Prostate gland (tissue), 2 donors: Measurements from ENCODE around the gene AGTRAP. TPM values are rescaled to one million over a fixed set of nuclear protein-coding genes. Genes with fewer than 3 reads are reported as not detected.
A peak's percentile ranks its signal among the peaks of the same experiment; 100 is the strongest.

Experiments used
- DNase-seq: peaks from one replicate; pipeline ENCODE4 v3.0.0-alpha.2; 2019; ENCODE audit warnings: low spot score
- H3K27ac ChIP-seq, 2 donors: fragments of 200-600 bp; sonication (generic); 2 replicates each; pipeline ENCODE4 v1.5.1; 2017 to 2019
- H3K27me3 ChIP-seq: fragments of 200-600 bp; sonication (generic); replicated peaks from 2 replicates; pipeline ENCODE4 v1.5.1; 2019; ENCODE audit not compliant: insufficient read depth
- H3K36me3 ChIP-seq, 2 donors: fragments of 200-600 bp; sonication (generic); 1 replicate in 1 of 2; 2 replicates in 1 of 2; pipeline versions ENCODE4 v1.5.1 to v1.8.1; 2017 to 2019
- H3K4me1 ChIP-seq: fragments of 200-600 bp; sonication (generic); replicated peaks from 2 replicates; pipeline ENCODE4 v1.5.1; 2019
- H3K4me3 ChIP-seq, 2 donors: fragments of 200-600 bp; sonication (generic); 2 replicates each; pipeline ENCODE4 v1.5.1; 2017 to 2019
- H3K9me3 ChIP-seq: fragments of 200-600 bp; sonication (generic); 2 replicates; pipeline ENCODE4 v1.5.1; 2017
- CTCF ChIP-seq, 4 experiments: fragments of 200-600 bp in 2 of 4; fragments of 450-650 bp in 2 of 4; sonication (generic) in 2 of 4; IDR thresholded peaks; 1 replicate in 3 of 4; 2 replicates in 1 of 4; pipeline ENCODE4 v1.5.1; 2016 to 2019; ENCODE audit warnings: antibody characterized with exemption in 4 of 4, mild to moderate bottlenecking in 2 of 4, moderate library complexity in 2 of 4
- POLR2A ChIP-seq: fragments of 450-650 bp; IDR thresholded peaks from one replicate; pipeline ENCODE4 v1.6.1; 2016; ENCODE audit warnings: antibody characterized with exemption, mild to moderate bottlenecking
- POLR2AphosphoS5 ChIP-seq: sonication (generic); formaldehyde crosslinking; IDR thresholded peaks from one replicate; pipeline ENCODE4 v1.6.1; 2017; ENCODE audit warnings: antibody characterized with exemption
- WGBS: methylation state at CpG from one replicate; pipeline ENCODE4 v1.1.5; 2018; 5-methylcytosine and 5-hydroxymethylcytosine counted together
- intact Hi-C: fragments of 100-400 bp; cut with DNase I; formaldehyde crosslinking; loops from one replicate; pipeline ENCODE4 v1.14.2; 2022
- total RNA-seq, 2 donors: library from RNA; depleted of rRNA; stranded (reverse); fragments of >200 nt; gene quantifications; one replicate each; pipeline ENCODE4 v1.1.0, GENCODE V29; 2016

Gene AGTRAP
- total RNA-seq, 2 donors from 2014 or later: 114 to 123 TPM

GRCh38 chr1:11720033-11720376 lies 15.9 kb upstream of the AGTRAP start:
- no peaks in the 10 kb centered on the region for H3K9me3 ChIP-seq
- WGBS: 76% methylated on average over 12 of the region's 12 CpGs
- no peaks in the 10 kb centered on the region for H3K36me3 ChIP-seq
- H3K27ac ChIP-seq: no peak overlapping the region
- H3K27me3 ChIP-seq: no peaks in the 10 kb centered on the region
- no peak for DNase-seq
- no peaks in the 10 kb centered on the region for H3K4me1 ChIP-seq
- H3K4me3 ChIP-seq: no peak overlapping the region
- no peak for TF ChIP-seq CTCF (IDR thresholded peaks at IDR 0.05)
- TF ChIP-seq POLR2A: no peak
- TF ChIP-seq POLR2AphosphoS5: no peak
- intact Hi-C loops: loop anchor here (5.0 kb wide), 1 partner anchor 68 kb away; the partner anchor contains the start of genes FBXO2 and FBXO44

- intact Hi-C loops: loop anchor here (5.0 kb wide), 1 partner anchor 68 kb away; the partner anchor contains the start of genes FBXO2 and FBXO44
Measured at GRCh38 chr1:11720525-11720924, 15.4 kb upstream of the AGTRAP start.

GRCh38 chr1:11721311-11721710 lies 14.6 kb upstream of the AGTRAP start:
- Histone ChIP-seq H3K4me1 (no peaks in the 10 kb centered on the region), H3K27me3 (no peaks in the 10 kb centered on the region), H3K9me3 (no peaks in the 10 kb centered on the region), H3K4me3 (no peak overlapping the region), H3K27ac (no peak overlapping the region), H3K36me3 (no peaks in the 10 kb centered on the region)
- intact Hi-C loops: loop anchor here (5.0 kb wide), 1 partner anchor 69 kb away; the partner anchor contains the start of genes FBXO2 and FBXO44
- TF ChIP-seq POLR2A (no peak), POLR2AphosphoS5 (no peak), CTCF (IDR thresholded peaks at IDR 0.05) (no peak)
- no peak for DNase-seq
- 61% methylated on average over 4 of the region's 4 CpGs for WGBS

More at GRCh38 chr1:11720525-11720924, 15.4 kb upstream of the AGTRAP start:
- DNase-seq: no peak
- H3K27me3 ChIP-seq: no peaks in the 10 kb centered on the region
- no peak overlapping the region for H3K4me3 ChIP-seq
- H3K4me1 ChIP-seq: no peaks in the 10 kb centered on the region
- H3K9me3 ChIP-seq: no peaks in the 10 kb centered on the region
- H3K36me3 ChIP-seq: no peaks in the 10 kb centered on the region
- WGBS: 53% methylated on average over 4 of the region's 4 CpGs
- TF ChIP-seq POLR2AphosphoS5: no peak
- TF ChIP-seq POLR2A: no peak
- no peak for TF ChIP-seq CTCF (IDR thresholded peaks at IDR 0.05)
- no peak overlapping the region for H3K27ac ChIP-seq

- Histone ChIP-seq H3K27ac (no peak overlapping the region), H3K27me3 (no peaks in the 10 kb centered on the region), H3K4me1 (no peaks in the 10 kb centered on the region), H3K36me3 (no peaks in the 10 kb centered on the region), H3K9me3 (no peaks in the 10 kb centered on the region), H3K4me3 (no peak overlapping the region)
- intact Hi-C loops: loop anchor here (5.0 kb wide), 1 partner anchor 70 kb away; the partner anchor contains the start of genes FBXO2 and FBXO44
- TF ChIP-seq POLR2A: no peak
- no peak for TF ChIP-seq CTCF (IDR thresholded peaks at IDR 0.05)
- peak; percentile 5 for TF ChIP-seq POLR2AphosphoS5
- DNase-seq: no peak
- WGBS: 24% methylated on average over 2 of the region's 2 CpGs
Measured at GRCh38 chr1:11722538-11722937, 13.4 kb upstream of the AGTRAP start.

- intact Hi-C loops: no loop called here
- Histone ChIP-seq H3K4me1 (peaks cover 10% of the 10 kb centered on the region), H3K27ac (no peak overlapping the region), H3K9me3 (no peaks in the 10 kb centered on the region), H3K27me3 (no peaks in the 10 kb centered on the region), H3K36me3 (no peaks in the 10 kb centered on the region), H3K4me3 (no peak overlapping the region)
- DNase-seq: no peak
- TF ChIP-seq CTCF (IDR thresholded peaks at IDR 0.05) (no peak), POLR2A (no peak), POLR2AphosphoS5 (no peak)
- 83% methylated on average over 5 of the region's 5 CpGs for WGBS
Measured at GRCh38 chr1:11725616-11726015, 10.3 kb upstream of the AGTRAP start.
